ENCODE measurements around the gene NDUFAB1.
"Not testable (repeated sequence)": the region's sequence is repeated elsewhere in the genome, so short reads cannot be mapped to it uniquely, and the experiment has no call there.

Gene NDUFAB1

GRCh38 chr16:23595951-23596720 lies at the start of gene NDUFAB1:
Gene NDUFAB1 (minus strand): TSS chr16:23596316. CDS start chr16:23596290, 26 bp downstream.
- Mint-ChIP-seq H3K4me1 (peaks cover 28% of the 10 kb centered on the region), H3K9me3 (no peaks in the 10 kb centered on the region), H3K4me3 (peak within 1 kb of the TSS; percentile 87), H3K27ac (peak within 1 kb of the TSS; percentile 80), H3K36me3 (peaks cover 4% of the 10 kb centered on the region), H3K27me3 (no peaks in the 10 kb centered on the region)

- Mint-ChIP-seq H3K36me3 (peaks cover 19% of the 10 kb centered on the region), H3K9me3 (peaks cover 5% of the 10 kb centered on the region), H3K27ac (peak overlapping the region; percentile 97), H3K4me3 (peak overlapping the region; percentile 94), H3K27me3 (no peaks in the 10 kb centered on the region), H3K4me1 (peaks cover 42% of the 10 kb centered on the region)
Measured at GRCh38 chr16:23642246-23642774, 46.2 kb upstream of the NDUFAB1 start.

GRCh38 chr16:23640931-23641765 lies 45.0 kb upstream of the NDUFAB1 start, which contains the start of the genes DCTN5 and PALB2:
Gene DCTN5 (plus strand): TSS chr16:23641466. CDS start chr16:23641543, 77 bp downstream.
Gene PALB2 (minus strand): TSS chr16:23641310. CDS start chr16:23641157, 153 bp downstream.
- peaks cover 5% of the 10 kb centered on the region for H3K9me3 Mint-ChIP-seq
- peak within 1 kb of the TSS; percentile 97 for H3K27ac Mint-ChIP-seq
- peaks cover 12% of the 10 kb centered on the region for H3K36me3 Mint-ChIP-seq
- peaks cover 33% of the 10 kb centered on the region for H3K4me1 Mint-ChIP-seq
- peak within 1 kb of the TSS; percentile 94 for H3K4me3 Mint-ChIP-seq
- H3K27me3 Mint-ChIP-seq: no peaks in the 10 kb centered on the region

- Mint-ChIP-seq H3K27me3 (no peaks in the 10 kb centered on the region), H3K4me1 (peaks cover 27% of the 10 kb centered on the region), H3K27ac (peak overlapping the region; percentile 97), H3K9me3 (peaks cover 4% of the 10 kb centered on the region), H3K4me3 (peak overlapping the region; percentile 94), H3K36me3 (peaks cover 10% of the 10 kb centered on the region)
Measured at GRCh38 chr16:23640615-23640930, 44.5 kb upstream of the NDUFAB1 start.

GRCh38 chr16:23635958-23636357 lies 39.8 kb upstream of the NDUFAB1 start:
- Mint-ChIP-seq H3K9me3 (no peaks in the 10 kb centered on the region), H3K27ac (peak overlapping the region; percentile 25), H3K27me3 (no peaks in the 10 kb centered on the region), H3K36me3 (peaks cover 10% of the 10 kb centered on the region), H3K4me1 (peaks cover 30% of the 10 kb centered on the region), H3K4me3 (no peak overlapping the region)

GRCh38 chr16:23634461-23635036 lies 38.4 kb upstream of the NDUFAB1 start:
- peaks cover 26% of the 10 kb centered on the region for H3K4me1 Mint-ChIP-seq
- H3K27ac Mint-ChIP-seq: no peak overlapping the region
- no peaks in the 10 kb centered on the region for H3K27me3 Mint-ChIP-seq
- peaks cover 13% of the 10 kb centered on the region for H3K36me3 Mint-ChIP-seq
- no peak overlapping the region for H3K4me3 Mint-ChIP-seq
- no peaks in the 10 kb centered on the region for H3K9me3 Mint-ChIP-seq

- H3K27me3 Mint-ChIP-seq, H3K27ac Mint-ChIP-seq, H3K9me3 Mint-ChIP-seq, H3K4me3 Mint-ChIP-seq: not testable (repeated sequence)
- Mint-ChIP-seq H3K4me1 (peaks cover 20% of the 10 kb centered on the region), H3K36me3 (peaks cover 15% of the 10 kb centered on the region)
Measured at GRCh38 chr16:23631874-23632273, 35.8 kb upstream of the NDUFAB1 start.

GRCh38 chr16:23629516-23629915 lies 33.4 kb upstream of the NDUFAB1 start:
- Mint-ChIP-seq H3K27me3 (no peaks in the 10 kb centered on the region), H3K4me3 (no peak overlapping the region), H3K27ac (no peak overlapping the region), H3K9me3 (no peaks in the 10 kb centered on the region), H3K4me1 (peaks cover 20% of the 10 kb centered on the region), H3K36me3 (peaks cover 10% of the 10 kb centered on the region)

GRCh38 chr16:23624092-23624491 lies 28.0 kb upstream of the NDUFAB1 start:
- no peak overlapping the region for H3K27ac Mint-ChIP-seq
- H3K4me3 Mint-ChIP-seq: no peak overlapping the region
- no peaks in the 10 kb centered on the region for H3K27me3 Mint-ChIP-seq
- H3K9me3 Mint-ChIP-seq: no peaks in the 10 kb centered on the region
- peaks cover 11% of the 10 kb centered on the region for H3K36me3 Mint-ChIP-seq
- H3K4me1 Mint-ChIP-seq: no peaks in the 10 kb centered on the region

GRCh38 chr16:23615805-23616204 lies 19.7 kb upstream of the NDUFAB1 start:
- Mint-ChIP-seq H3K4me3 (no peak overlapping the region), H3K36me3 (peaks cover 10% of the 10 kb centered on the region), H3K9me3 (no peaks in the 10 kb centered on the region), H3K27me3 (no peaks in the 10 kb centered on the region), H3K27ac (no peak overlapping the region), H3K4me1 (no peaks in the 10 kb centered on the region)

- Mint-ChIP-seq H3K27me3 (no peaks in the 10 kb centered on the region), H3K27ac (no peak overlapping the region), H3K9me3 (no peaks in the 10 kb centered on the region), H3K4me3 (no peak overlapping the region), H3K36me3 (peaks cover 7% of the 10 kb centered on the region), H3K4me1 (no peaks in the 10 kb centered on the region)
Measured at GRCh38 chr16:23611936-23612335, 15.8 kb upstream of the NDUFAB1 start.

GRCh38 chr16:23610905-23611304 lies 14.8 kb upstream of the NDUFAB1 start:
- not testable (repeated sequence) for H3K9me3 Mint-ChIP-seq, H3K4me3 Mint-ChIP-seq, H3K27me3 Mint-ChIP-seq, H3K36me3 Mint-ChIP-seq, H3K27ac Mint-ChIP-seq, H3K4me1 Mint-ChIP-seq

GRCh38 chr16:23609929-23610328 lies 13.8 kb upstream of the NDUFAB1 start:
- no peak overlapping the region for H3K27ac Mint-ChIP-seq
- H3K36me3 Mint-ChIP-seq: peaks cover 6% of the 10 kb centered on the region
- no peaks in the 10 kb centered on the region for H3K9me3 Mint-ChIP-seq

GRCh38 chr16:23608194-23608593 lies 12.1 kb upstream of the NDUFAB1 start:
- Mint-ChIP-seq H3K9me3 (no peaks in the 10 kb centered on the region), H3K4me3 (no peak overlapping the region), H3K27me3 (no peaks in the 10 kb centered on the region), H3K36me3 (peaks cover 6% of the 10 kb centered on the region), H3K27ac (no peak overlapping the region), H3K4me1 (no peaks in the 10 kb centered on the region)

More at GRCh38 chr16:23609929-23610328, 13.8 kb upstream of the NDUFAB1 start:
- no peak overlapping the region for H3K4me3 Mint-ChIP-seq
- no peaks in the 10 kb centered on the region for H3K4me1 Mint-ChIP-seq
- H3K27me3 Mint-ChIP-seq: no peaks in the 10 kb centered on the region

GRCh38 chr16:23607726-23608125 lies 11.6 kb upstream of the NDUFAB1 start:
- peaks cover 6% of the 10 kb centered on the region for H3K36me3 Mint-ChIP-seq
- H3K9me3 Mint-ChIP-seq: no peaks in the 10 kb centered on the region
- H3K27ac Mint-ChIP-seq: no peak overlapping the region
- no peak overlapping the region for H3K4me3 Mint-ChIP-seq
- H3K4me1 Mint-ChIP-seq: no peaks in the 10 kb centered on the region
- no peaks in the 10 kb centered on the region for H3K27me3 Mint-ChIP-seq

All from activated naive CD4-positive, alpha-beta T cell treated with anti-CD3 and anti-CD28 coated beads, Interleukin-2, amount 50 U/mL, for 24 hours (primary cell).